ENCODE data around the gene SLC9A8. TPM values are rescaled to one million over a fixed set of nuclear protein-coding genes. Genes with fewer than 3 reads are reported as not detected.

SLC9A8 gene
- total and polyA plus RNA-seq, 8 donors, result 7.5 to 16.7 (median 8.8) TPM

- TF ChIP-seq, protein P1, sequence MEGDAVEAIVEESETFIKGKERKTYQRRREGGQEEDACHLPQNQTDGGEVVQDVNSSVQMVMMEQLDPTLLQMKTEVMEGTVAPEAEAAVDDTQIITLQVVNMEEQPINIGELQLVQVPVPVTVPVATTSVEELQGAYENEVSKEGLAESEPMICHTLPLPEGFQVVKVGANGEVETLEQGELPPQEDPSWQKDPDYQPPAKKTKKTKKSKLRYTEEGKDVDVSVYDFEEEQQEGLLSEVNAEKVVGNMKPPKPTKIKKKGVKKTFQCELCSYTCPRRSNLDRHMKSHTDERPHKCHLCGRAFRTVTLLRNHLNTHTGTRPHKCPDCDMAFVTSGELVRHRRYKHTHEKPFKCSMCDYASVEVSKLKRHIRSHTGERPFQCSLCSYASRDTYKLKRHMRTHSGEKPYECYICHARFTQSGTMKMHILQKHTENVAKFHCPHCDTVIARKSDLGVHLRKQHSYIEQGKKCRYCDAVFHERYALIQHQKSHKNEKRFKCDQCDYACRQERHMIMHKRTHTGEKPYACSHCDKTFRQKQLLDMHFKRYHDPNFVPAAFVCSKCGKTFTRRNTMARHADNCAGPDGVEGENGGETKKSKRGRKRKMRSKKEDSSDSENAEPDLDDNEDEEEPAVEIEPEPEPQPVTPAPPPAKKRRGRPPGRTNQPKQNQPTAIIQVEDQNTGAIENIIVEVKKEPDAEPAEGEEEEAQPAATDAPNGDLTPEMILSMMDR (IDR thresholded peaks at IDR 0.05), result no peak
- intact Hi-C loops (cut with DNase I), result no loop called here
- H3K9me3 ChIP-seq, result no peaks in the 10 kb centered on the region
- H3K27me3 ChIP-seq, result no peaks in the 10 kb centered on the region
- H3K36me3 ChIP-seq, result peaks cover 0 to 58% of the 10 kb centered on the region in 2 donors
- DNase-seq (no peak), ATAC-seq (no peak)
- no peak overlapping the region for H3K4me3 ChIP-seq
- H3K27ac ChIP-seq, result peak overlapping the region in 1 of 2 donors; percentile 3
- peaks cover 11 to 35% of the 10 kb centered on the region in 2 donors for H3K4me1 ChIP-seq
These were observed 97.1 kb downstream of the SLC9A8 start for GRCh38 chr20:49909499-49910339.

- Histone ChIP-seq H3K4me1 (peaks cover 11 to 38% of the 10 kb centered on the region in 2 donors), H3K36me3 (peaks cover 0 to 52% of the 10 kb centered on the region in 2 donors), H3K27ac (peak overlapping the region in 1 of 2 donors; percentile 3), H3K27me3 (no peaks in the 10 kb centered on the region), H3K9me3 (no peaks in the 10 kb centered on the region), H3K4me3 (no peak overlapping the region)
- ATAC-seq (no peak), DNase-seq (no peak)
- intact Hi-C loops (cut with DNase I), result no loop called here
- TF ChIP-seq, protein P1 (IDR thresholded peaks at IDR 0.05), result no peak
These were observed 97.7 kb downstream of the SLC9A8 start for GRCh38 chr20:49910340-49910706.

DNA sequence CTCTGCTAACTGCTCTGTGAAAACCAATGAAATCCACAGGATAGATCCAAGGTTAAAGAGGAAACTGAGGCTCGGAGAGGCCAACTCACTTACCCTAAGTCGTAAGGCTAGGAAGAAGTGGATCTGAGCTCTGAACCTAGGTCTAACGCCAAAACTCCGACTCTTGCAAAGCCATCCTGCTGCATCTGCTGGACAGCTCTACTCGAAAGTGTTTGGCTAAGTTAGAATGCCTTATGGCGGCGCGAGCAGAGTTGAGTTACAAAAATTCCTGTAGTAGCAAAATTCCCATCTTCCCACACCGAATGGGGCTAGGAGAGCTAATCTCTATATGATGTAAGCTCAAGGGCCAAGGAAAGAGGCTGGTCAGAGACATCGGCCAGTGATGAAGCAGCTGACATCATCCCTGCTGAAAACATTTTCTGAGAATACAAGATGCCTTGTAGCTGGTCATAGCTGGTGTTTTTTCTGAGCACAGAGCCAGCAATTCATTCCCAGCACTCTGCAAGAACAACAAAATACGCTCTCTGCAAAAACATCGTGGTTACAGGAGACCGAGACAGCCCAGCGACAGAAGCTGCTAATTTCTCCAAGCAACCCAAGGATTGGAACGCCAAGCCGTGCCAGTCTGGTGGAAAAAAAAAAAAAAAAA lies 100.9 kb downstream of the SLC9A8 start:
- H3K4me3 ChIP-seq, result no peak overlapping the region
- no peak overlapping the region for H3K27ac ChIP-seq
- intact Hi-C loops (cut with DNase I), result no loop called here
- peaks cover 0 to 20% of the 10 kb centered on the region in 2 donors for H3K36me3 ChIP-seq
- TF ChIP-seq, protein P1 (IDR thresholded peaks at IDR 0.05), result no peak
- no peaks in the 10 kb centered on the region for H3K27me3 ChIP-seq
- DNase-seq (no peak), ATAC-seq (no peak)
- H3K9me3 ChIP-seq, result no peaks in the 10 kb centered on the region
- peaks cover 11 to 51% of the 10 kb centered on the region in 2 donors for H3K4me1 ChIP-seq

DNA sequence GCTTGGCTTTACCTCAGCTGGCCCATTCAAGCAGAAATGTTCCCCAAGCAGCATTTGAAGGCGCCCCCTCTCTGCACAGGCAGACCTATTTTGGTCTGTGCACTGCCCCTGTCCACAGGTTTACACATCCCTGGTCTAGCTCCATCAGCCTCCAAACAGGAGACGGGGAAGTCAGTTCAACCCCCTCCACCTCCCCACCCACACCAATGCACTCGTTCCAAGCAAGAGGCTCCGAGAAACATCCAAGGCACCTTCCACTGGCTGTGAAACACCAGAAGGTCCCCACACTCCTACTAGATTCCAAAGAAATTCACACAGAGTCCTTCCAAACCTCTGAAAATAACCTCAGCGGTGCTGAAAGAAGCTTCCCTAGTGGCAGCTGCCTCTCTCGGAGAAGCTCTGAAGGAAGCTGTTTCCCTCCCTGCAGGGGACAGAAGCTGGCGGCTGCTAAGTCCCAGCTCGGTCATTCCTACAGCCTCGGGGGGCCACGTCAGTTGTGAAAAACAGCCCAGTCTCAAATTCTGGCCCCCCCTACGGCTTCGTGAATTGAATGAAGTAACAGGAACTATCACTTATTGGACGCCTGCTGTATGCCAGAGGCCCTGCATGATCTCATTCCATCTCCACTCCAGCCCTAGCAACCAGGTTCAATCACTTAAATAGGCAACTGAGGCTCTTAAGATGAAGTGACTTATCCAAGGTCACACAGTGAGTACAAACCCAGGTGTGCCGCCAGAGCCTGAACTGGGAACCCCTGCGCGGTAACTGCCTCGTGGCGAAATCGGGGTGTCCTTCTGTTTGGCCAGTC lies 101.9 kb downstream of the SLC9A8 start:
- peak overlapping the region; percentile 97 to 100 for H3K27ac ChIP-seq
- no peaks in the 10 kb centered on the region for H3K9me3 ChIP-seq
- ATAC-seq, result no peak
- no peaks in the 10 kb centered on the region for H3K27me3 ChIP-seq
- H3K36me3 ChIP-seq, result peaks cover 0 to 10% of the 10 kb centered on the region in 2 donors
- intact Hi-C loops (cut with DNase I), result no loop called here
- peak overlapping the region; percentile 97 to 98 for H3K4me3 ChIP-seq
- TF ChIP-seq, protein P1 (IDR thresholded peaks at IDR 0.05), result no peak
- peaks cover 11 to 51% of the 10 kb centered on the region in 2 donors for H3K4me1 ChIP-seq
- DNase-seq, result no peak

DNA sequence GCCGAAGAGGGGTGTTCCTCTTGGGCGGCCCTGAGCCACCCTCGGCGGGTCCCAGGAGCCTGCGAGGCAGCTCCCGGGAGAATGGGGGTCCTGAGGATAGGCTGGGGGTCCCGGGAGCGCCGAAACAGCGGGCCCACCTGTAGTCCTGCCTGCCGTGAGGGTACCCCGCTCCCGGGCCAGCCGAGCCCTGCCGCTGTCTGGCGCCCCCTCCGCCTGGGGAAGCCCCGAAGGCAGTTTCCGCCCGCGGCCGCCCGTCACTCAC lies 102.4 kb downstream of the SLC9A8 start:
- peak; percentile 26 for ATAC-seq
- TF ChIP-seq, protein P1 (IDR thresholded peaks at IDR 0.05), result no peak
- Histone ChIP-seq H3K9me3 (no peaks in the 10 kb centered on the region), H3K4me3 (peak overlapping the region; percentile 97 to 98), H3K36me3 (peaks cover 0 to 5% of the 10 kb centered on the region in 2 donors), H3K27ac (peak overlapping the region; percentile 97 to 100), H3K4me1 (peaks cover 11 to 49% of the 10 kb centered on the region in 2 donors), H3K27me3 (no peaks in the 10 kb centered on the region)
- intact Hi-C loops (cut with DNase I), result no loop called here
- DNase-seq, result no peak
